Thoracic aorta (tissue), 2 donors: ENCODE data around the gene NDOR1. TPM values are rescaled to one million over a fixed set of nuclear protein-coding genes. Genes with fewer than 3 reads are reported as not detected.

Experiments used
- ATAC-seq: fragments of 150-250 bp; one replicate; pipeline ENCODE4 v1.8.0; 2017; ENCODE audit warnings: low read depth; ENCODE audit not compliant: insufficient number of reproducible peaks, low FRiP score
- DNase-seq: peaks from one replicate; pipeline ENCODE4 v3.0.0-alpha.2; 2020; ENCODE audit warnings: low spot score
- H3K27ac ChIP-seq, 2 donors: fragments of 200-600 bp; sonication (generic); 1 replicate in 1 of 2; 2 replicates in 1 of 2; pipeline ENCODE4 v1.5.1; 2016; ENCODE audit warnings: mild to moderate bottlenecking in 2 of 2, moderate library complexity in 2 of 2
- H3K27me3 ChIP-seq: fragments of 200-600 bp; sonication (generic); replicated peaks from 2 replicates; pipeline ENCODE4 v1.6.0; 2016; ENCODE audit warnings: mild to moderate bottlenecking; ENCODE audit not compliant: insufficient read depth
- H3K36me3 ChIP-seq: fragments of 200-600 bp; sonication (generic); one replicate; pipeline ENCODE4 v1.5.1; 2016
- H3K4me1 ChIP-seq, 2 donors: fragments of 200-600 bp; sonication (generic); 1 replicate in 1 of 2; 2 replicates in 1 of 2; pipeline versions ENCODE4 v1.5.1 to v1.6.0; 2016; ENCODE audit warnings: low read depth in 2 of 2, mild to moderate bottlenecking in 1 of 2; ENCODE audit not compliant: control insufficient read depth in 1 of 2
- H3K4me3 ChIP-seq: fragments of 200-600 bp; sonication (generic); 2 replicates; pipeline ENCODE4 v1.5.1; 2016; ENCODE audit warnings: mild to moderate bottlenecking
- H3K9me3 ChIP-seq: fragments of 200-600 bp; sonication (generic); 2 replicates; pipeline ENCODE4 v1.5.1; 2016
- total RNA-seq, 2 donors: library from RNA; depleted of rRNA; stranded (reverse); fragments of >200 nt; gene quantifications; one replicate each; pipeline versions ENCODE4 v1.1.0 to v1.2.3, GENCODE V29; 2016
- TF ChIP-seq, protein P1 (sequence below): fragments of 200-600 bp; sonication (generic); IDR thresholded peaks from one replicate; pipeline ENCODE4 v1.5.1; 2019; ENCODE audit warnings: antibody characterized with exemption

NDOR1 gene
- total RNA-seq, 2 donors from 2014 or later, result 13.3 to 17.7 TPM

DNA sequence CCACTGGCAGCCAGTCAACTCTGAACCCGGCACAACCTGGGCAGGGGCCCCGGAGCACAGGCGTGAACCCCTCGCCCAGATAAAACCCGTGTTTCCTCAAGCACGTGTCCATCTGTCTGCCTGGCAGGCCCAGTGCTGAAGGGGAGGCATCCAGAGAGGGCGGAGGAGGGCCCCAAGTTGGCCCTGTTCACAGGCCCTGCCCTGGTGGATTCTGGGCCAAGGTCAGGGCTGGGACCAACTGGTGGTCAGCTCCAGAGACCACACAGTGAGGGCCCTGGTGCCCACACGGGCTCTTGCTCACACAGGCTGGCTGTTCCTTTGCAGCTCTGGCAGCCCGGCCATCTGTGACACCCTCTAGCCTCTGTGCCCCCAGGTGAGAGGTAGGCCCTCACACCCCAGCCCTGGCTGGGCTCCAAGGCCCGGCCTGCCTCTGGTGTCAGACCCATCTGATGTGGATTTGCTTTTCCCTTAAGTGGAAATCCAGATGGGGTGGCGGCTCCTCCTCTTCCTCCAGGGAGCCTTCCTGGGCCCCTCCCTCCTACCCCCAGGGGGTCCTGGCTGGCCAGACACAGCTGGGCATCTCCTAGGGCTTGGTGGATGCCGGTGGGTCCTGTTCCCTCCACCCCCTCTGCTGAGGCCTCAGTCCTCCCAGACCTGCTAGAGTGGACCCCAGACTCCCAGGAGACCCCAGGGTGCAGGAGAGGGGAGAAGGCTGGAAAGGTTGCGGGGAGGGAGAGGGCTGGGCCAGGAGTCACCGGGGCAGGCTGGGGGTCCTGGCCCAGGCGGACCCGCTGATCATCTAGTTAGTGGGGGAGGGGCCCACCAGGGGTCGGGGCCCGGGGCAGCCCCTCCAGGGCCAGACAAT is 45.1 kb downstream of the NDOR1 start:
- DNase-seq (no peak), ATAC-seq (no peak)
- H3K4me3 ChIP-seq, result no peak overlapping the region
- no peaks in the 10 kb centered on the region for H3K36me3 ChIP-seq
- H3K27me3 ChIP-seq, result no peaks in the 10 kb centered on the region
- no peak overlapping the region for H3K27ac ChIP-seq
- peaks cover 5 to 11% of the 10 kb centered on the region in 2 donors for H3K4me1 ChIP-seq
- H3K9me3 ChIP-seq, result no peaks in the 10 kb centered on the region
- TF ChIP-seq, protein P1, sequence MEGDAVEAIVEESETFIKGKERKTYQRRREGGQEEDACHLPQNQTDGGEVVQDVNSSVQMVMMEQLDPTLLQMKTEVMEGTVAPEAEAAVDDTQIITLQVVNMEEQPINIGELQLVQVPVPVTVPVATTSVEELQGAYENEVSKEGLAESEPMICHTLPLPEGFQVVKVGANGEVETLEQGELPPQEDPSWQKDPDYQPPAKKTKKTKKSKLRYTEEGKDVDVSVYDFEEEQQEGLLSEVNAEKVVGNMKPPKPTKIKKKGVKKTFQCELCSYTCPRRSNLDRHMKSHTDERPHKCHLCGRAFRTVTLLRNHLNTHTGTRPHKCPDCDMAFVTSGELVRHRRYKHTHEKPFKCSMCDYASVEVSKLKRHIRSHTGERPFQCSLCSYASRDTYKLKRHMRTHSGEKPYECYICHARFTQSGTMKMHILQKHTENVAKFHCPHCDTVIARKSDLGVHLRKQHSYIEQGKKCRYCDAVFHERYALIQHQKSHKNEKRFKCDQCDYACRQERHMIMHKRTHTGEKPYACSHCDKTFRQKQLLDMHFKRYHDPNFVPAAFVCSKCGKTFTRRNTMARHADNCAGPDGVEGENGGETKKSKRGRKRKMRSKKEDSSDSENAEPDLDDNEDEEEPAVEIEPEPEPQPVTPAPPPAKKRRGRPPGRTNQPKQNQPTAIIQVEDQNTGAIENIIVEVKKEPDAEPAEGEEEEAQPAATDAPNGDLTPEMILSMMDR, result no peak

DNA sequence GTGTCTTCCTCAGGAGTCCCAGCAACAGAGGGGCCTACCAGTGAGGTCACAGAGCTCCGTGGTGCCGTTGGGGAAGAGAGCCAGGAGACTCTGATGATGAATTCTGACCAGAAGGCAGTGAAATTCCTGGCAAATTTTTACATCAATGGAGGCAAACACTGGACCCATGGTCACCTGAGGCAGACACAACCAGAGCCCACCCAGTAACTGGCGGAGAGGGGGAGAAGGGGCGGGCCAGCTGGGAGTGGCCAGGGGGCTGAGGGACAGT is 45.6 kb downstream of the NDOR1 start, which contains the start of gene STPG3:
Gene STPG3, plus strand, starts transcription at position 93 of the 268 bp plus-strand sequence. Its CDS starts 1 bp downstream, at position 94.
- peaks cover 9 to 16% of the 10 kb centered on the region in 2 donors for H3K4me1 ChIP-seq
- DNase-seq, result no peak
- no peak for ATAC-seq
- no peaks in the 10 kb centered on the region for H3K9me3 ChIP-seq
- no peaks in the 10 kb centered on the region for H3K36me3 ChIP-seq
- H3K27me3 ChIP-seq, result no peaks in the 10 kb centered on the region
- TF ChIP-seq, protein P1, result no peak
- H3K27ac ChIP-seq, result no peak within 1 kb of the TSS
- H3K4me3 ChIP-seq, result no peak within 1 kb of the TSS

DNA sequence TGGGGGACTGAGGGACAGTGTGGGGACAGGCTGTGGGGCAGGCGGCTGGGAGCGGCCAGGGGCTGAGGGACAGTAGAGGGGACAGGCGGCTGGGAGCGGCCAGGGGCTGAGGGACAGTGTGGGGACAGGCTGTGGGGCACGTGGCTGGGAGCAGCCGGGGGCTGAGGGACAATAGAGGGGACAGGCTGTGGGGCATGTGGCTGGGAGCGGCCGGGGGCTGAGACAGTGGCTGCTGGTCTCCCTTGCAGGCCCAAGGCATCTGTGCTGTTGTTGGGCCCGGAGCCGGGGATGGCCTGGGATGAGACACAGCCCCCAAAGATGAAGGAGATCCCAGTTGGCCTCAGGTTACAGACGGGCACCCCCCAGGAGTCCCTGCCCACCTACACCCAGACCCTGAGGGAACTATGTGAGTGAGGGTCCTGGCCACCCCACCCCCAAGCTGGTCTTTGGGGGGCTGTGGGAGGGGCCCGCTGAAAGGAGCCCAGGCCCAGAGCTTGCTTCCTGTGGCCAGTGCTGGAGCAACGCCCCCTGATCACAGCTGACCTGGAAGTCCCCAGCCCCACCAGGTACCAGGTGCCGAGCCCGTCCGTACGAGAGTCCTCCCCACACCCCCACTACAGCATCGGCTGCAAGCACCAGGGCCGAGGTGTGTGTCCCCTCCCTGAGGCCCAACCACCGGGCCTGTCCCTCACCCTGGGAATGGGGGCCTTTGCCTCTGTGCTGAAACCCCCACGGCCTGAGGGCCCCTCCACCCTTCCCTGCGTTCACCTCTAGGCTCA is 46.2 kb downstream of the NDOR1 start:
- Histone ChIP-seq H3K27ac (no peak overlapping the region), H3K4me1 (peaks cover 14 to 22% of the 10 kb centered on the region in 2 donors), H3K9me3 (no peaks in the 10 kb centered on the region), H3K36me3 (no peaks in the 10 kb centered on the region), H3K4me3 (no peak overlapping the region), H3K27me3 (no peaks in the 10 kb centered on the region)
- DNase-seq (no peak), ATAC-seq (no peak)
- TF ChIP-seq, protein P1, result no peak

DNA sequence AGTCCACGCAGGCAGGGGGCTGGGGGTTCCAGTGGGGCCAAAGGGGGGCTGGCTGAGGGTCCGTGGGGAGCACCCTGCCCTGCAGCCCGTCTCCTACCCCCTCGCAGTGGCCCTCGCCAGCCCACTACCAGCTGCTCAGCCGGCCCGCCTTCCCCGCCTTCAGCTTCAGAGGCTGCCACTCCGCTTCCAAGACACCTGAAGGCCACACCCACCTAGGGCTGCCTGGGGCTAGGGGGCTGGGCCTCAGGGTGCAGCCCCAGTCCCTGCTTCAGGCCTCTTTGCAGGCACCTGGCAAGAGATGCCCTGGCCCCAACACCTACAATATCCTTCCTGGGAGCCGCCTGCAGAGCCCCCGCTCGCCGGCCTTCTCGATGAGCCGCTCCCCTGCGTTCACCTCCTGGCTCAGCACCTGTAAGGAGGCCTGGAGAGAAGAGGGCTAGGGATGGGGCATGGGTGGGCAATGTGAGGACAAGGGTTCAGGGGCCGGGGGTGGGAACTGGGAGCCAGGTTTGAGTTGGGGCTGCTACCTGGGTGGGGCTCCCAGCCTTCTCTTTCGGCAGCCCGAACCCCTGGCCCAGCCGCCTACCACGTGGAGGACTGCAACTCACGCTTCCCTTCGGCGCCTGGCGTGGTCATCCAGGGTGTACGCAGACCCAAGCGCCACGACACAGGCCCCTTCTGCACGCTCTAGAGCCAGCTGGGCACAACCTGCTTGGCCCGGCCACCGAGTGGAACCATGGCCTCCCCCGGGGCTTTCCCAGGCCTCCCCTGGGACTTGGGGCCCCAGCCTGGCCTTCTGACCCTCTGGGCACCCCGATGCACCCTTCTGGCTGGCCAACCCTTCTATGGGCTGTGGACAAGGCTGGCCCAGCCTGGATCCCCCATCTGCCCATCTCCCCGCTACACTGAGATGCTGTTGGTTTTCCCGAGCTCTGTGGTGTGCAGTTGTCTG is 47.3 kb downstream of the NDOR1 start:
- Histone ChIP-seq H3K36me3 (no peaks in the 10 kb centered on the region), H3K4me3 (no peak overlapping the region), H3K27me3 (no peaks in the 10 kb centered on the region), H3K9me3 (no peaks in the 10 kb centered on the region), H3K4me1 (peaks cover 14 to 26% of the 10 kb centered on the region in 2 donors), H3K27ac (no peak overlapping the region)
- no peak for ATAC-seq
- TF ChIP-seq, protein P1, result no peak
- no peak for DNase-seq
